EH (cell line): ENCODE data around the gene RFPL2.
"Not testable (repeated sequence)": the region's sequence is repeated elsewhere in the genome, so short reads cannot be mapped to it uniquely, and the experiment has no call there.

ENCODE experiments used
- DNase-seq: peaks from one replicate; pipeline ENCODE4 v3.0.0-alpha.2; 2015; ENCODE audit warnings: low read depth

Gene RFPL2

DNA sequence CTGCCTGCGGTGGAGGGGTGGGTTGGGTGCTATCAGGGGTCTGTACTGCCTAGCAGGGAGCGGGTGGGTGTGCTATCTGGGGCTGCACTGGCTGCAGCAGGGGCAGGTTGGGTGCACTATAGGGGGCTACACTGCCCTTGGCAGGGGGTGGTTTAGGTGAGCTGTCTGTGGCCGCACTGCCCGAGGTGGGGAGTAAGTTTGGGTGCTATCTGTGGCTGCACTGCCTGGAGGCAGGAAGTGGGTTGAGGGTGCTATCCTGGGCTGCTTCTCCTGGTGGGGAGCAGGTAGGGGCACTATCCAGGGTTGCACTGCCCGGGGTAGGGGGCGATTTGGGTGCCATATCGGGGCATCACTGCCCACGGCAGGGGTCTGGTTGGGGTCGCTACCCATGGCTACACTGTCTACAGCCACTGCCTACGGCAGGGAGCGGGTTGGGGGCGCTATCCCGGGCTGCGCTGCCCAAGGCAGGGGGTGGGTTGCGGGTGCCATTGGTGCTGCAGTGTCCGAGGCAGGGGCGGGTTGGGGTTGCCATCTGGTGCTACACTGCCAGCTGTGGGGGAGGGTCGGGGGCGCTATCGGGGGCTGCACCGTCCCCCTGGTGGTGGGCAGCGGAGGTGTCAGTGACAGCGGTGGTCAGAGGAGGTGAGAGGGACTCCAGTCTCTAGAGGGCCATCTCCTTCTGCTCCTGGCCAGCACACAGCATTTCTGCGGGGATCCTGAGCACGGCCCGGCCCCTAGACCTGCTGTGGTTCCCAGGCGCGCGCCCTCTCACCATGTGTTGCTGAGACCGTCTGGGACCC is 1.3 kb upstream of the RFPL2 start:
- DNase-seq, result no peak

DNA sequence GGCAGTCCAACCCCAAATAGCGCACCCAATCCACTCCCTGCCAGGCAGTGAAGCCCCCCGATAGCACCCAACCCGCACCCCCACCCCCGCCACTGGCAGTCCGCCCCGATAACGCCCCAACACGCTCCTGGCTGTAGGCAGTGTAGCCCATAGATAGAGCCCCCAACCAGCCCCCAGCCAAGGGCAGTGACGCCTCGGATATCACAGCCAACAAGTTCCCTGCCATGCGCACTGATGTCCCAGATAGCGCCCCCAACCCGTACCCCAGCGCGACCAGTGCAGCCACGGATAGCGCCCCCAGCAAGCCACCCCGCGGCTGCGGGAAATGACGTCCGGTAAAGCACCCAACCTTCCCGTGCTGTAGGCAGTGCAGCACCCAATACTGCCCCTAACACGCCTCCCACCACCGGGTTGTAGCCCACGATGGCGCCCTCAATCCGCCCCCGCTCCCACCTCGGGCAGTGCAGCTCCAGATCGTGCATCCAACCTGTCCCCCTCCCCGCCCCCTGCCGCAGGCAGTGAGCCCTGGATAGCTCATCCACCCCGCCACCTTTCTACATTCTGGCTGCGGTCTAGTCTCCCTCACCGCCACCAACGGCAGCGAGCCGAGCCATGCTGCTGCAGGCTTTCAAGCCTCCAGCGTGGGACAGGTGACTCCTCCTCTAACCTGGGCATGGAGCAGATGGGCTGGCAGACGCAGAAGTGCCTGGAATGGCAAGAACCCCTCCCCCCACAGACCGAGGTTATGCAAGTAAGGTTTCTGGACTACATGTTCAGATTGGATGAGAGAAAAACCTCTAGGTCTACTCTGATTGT is 625 bp downstream of the RFPL2 start:
- no peak for DNase-seq

DNA sequence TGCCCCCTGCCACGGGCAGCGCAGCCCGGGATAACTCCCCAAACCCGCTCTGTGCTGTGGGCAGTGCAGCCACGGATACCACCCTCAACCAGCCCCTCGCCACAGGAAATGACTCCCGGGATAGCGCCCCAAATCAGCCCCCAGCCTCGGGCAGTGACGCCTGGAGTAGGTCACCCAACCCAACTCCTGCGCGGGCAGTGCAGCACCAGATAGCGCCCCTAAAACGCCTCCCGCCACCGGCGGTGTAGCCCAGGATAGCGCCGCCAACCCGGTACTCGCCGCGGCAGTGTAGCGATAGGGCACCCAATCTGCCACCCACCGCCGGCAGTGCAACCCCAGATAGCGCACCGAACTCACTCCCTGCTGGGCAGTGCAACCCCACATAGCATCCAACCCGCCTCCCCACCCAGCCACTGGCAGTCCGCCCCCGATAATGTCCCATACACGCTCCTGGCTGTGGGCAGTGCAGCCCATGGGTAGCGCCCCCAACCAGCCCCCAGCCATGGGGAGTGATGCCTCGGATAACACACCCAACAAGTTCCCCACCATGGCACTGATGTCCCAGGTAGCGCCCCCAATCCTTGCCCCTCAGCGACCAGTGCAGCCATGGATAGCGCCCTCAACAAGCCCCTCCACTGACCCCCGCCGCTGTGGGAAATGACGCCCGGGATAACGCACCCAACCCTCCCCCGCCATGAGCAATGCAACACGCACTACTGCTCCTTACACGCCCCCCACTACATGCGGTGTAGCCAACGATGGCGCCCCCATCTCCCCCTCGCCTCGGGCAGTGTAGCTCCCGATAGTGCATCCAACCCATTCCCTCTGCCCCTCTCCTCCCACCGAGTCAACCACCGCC is 1.5 kb downstream of the RFPL2 start:
- DNase-seq, result no peak

DNA sequence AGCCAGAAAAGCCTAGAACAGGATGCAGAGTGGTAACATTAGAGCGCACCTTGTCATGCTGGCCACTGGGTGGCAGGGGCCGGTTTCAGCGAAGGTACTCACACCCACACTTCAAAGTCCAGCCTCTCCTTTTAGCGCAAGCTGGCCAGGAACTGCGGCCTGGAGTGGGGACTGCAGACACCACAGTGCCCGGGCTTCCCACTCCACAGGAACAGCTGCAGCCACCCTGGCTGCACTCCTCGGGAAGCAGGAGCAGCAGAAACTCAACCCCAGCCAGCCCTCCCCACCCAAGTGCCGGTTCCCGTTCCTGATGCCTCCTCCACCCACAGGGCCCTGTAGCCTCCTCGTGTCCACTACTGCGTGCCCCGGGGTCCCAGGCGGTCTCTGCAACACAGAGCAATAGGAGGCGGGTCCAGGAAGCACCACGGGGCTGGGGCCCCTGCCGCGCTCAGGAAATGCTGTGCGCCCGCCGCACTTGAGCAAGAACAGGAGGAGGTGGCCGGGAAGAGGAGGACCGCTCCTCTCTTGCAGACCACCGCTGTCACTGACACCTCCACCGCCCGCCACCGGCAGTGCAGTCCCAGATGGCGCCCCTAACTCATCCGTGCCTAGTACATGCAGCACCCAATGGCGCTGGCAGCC is 2.2 kb downstream of the RFPL2 start:
- DNase-seq, result peak; percentile 26

DNA sequence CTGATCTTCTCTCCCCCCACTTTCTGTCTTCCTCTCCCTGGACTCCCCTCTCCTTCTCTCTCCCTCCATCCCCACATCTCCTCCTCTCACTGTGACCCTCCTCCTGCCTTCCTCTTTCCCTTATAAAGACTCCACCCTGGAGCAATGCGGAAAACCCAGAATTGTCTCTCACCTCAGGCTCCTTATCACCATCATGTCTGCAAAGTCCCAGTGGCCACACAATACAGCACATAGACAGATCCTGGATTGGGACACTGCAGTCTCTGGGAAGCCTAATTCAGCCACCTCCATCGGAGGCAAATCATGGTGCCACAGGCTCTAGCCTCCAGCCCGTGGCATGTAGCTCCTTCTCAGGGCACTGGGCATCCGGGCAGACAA is 2.7 kb downstream of the RFPL2 start:
- no peak for DNase-seq

DNA sequence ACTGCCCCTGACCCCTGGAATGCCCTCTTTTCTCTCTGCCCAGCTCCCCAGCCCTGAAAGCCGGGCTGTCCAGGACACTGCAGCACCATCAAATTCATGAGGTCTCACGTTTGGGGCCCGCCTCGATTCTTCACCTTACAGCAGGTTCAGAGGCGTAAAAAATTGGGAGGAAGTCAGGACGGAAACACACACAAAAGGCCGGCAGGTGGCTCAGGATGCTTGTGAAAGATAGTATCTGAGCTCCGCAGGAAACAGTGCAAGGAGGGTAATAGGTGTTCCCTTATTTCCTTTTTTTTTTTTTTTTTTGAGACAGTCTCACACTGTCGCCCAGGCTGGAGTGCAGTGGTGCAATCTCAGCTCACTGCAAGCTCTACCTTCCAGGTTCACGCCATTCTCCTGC is 4.1 kb downstream of the RFPL2 start:
- DNase-seq, result no peak

DNA sequence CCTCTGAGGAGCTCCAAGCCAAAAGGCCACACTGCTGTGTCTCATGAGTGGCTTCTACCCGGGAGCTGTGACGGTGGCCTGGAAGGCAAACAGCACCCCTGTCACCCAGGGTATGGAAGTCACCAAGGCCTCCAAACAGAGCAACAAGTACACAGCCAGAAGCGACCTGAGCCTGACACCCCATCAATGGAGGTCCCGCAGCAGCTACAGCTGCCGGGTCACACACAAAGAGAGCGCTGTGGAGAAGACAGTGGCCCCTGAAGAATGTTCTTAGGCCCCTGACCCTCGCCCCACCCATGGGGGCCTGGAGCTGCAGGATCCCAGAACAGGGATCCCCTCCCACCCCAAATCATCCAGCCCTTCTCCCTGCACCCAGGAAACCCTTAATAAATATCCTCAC is 4.9 kb downstream of the RFPL2 start:
- no peak for DNase-seq

DNA sequence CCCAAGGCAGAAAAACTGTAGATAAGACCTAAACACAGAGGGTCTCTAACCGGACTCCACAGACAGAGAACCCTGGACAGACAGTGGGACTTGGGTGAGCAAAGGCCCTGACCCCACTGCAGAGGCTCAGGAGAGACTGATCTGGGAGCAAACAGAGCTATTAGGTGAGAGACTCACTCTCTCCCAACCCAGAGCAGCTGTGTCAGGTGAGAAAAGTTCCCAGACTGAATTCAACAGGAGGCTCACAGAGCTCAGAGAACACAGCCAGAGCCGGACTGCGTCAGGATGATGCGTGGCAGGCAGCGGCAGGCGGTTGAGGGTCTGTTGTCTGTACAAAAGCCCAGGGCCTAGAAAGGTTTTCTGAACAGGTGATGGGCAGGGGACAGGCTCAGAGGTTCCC is 5.5 kb downstream of the RFPL2 start:
- DNase-seq, result no peak

DNA sequence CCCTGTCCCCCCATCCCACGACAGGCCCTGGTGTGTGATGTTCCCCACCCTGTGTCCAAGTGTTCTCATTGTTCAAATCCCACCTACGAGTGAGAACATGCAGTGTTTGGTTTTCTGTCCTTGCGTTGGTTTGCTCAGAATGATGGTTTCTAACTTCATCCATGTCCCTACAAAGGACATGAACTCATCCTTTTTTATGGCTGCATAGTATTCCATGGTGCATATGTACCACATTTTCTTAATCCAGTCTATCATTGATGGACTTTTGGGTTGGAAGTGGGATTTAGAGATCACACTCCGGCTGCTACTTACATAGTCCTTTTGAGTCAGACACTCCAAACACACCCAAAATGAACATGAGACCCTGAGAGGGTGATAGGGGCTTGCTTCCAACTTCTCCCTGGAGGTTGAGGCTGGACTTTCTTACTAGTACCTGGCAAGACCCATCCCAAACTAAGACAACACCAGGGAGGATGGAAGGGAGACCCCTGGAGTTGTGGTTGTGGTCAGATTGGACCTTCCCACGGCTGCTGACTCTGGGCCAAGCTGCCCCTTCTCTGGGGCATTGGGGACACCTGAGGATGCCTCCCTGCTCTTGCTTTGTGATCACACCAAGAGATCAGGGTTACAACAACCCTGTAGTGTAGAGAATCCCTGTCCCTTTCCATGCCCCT is 7.2 kb downstream of the RFPL2 start:
- DNase-seq, result not testable (repeated sequence)

DNA sequence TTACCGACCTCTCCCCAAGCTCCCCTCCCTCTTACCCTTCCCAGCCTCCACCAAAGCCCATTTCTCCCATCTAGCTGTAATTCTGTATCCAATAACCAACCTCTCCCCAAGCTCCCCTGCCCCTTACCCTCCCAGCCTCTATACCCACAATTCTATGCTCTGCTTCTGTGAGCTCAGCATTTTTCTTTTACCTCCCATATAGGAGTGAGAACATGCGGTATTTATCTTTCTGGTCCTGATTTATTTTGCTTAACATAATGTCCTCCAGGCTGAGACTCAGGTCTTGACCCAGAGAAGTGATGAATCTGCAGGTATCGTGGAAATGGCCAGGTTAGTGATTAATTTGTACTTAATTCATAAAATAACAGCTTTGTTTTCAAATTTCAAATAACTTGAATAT is 9.0 kb downstream of the RFPL2 start:
- not testable (repeated sequence) for DNase-seq

DNA sequence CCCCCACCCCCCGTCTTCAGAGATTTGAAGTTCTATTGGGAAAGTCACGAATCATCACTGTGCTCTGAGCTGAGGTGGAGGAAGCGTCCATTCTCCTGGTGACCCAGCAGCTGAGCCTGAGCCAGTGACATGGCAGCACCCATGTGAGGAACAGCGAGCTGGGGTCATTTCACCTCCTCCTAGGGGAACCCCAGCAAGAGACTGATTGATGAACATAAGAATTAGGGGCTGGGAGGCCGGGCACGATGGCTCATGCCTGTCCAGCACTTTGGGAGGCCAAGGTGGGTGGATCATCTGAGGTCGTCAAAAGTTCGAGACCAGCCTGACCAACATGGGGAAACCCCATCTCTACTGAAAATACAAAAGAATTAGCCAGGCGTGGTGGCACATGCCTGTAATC is 11.5 kb downstream of the RFPL2 start:
- DNase-seq, result not testable (repeated sequence)

DNA sequence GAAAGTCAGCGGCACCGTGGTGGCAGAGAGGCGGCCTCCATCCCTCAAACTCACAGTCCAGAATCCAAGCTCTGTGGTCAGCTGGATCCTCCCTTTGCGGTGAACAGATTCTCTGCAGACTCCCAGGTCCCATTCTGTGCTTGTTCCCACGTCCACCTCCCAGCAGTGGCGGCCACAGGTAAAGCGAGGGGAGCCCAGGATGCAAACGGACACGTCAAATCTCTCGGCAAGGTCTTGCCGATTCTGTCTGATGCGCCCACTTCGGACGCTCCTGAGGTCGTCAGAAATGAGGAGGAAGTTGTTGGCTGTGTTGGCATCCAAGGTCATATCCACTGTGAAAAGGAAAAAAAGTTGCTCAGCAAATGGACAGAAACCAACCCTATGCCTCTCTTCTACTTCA is 13.9 kb downstream of the RFPL2 start:
- not testable (repeated sequence) for DNase-seq

DNA sequence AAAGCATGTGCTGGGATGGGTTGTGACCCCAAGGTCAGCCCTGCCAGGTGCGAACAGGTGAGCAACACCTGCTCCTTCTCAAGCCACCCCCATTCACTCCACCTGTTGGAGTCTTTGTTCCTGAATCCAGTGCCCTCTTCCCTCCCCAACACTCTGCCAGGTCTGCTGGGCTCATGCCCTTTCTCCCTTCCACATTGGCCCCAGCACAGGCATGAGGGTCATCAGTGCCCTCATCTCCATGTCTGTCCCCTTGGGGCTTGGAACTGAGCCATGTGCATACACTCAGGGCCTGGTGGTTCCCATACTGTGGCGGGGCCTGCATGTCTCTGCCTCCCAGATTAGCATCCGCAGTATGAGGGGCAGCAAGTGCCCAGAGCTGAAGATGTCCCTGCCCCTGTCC is 19.1 kb downstream of the RFPL2 start:
- no peak for DNase-seq

DNA sequence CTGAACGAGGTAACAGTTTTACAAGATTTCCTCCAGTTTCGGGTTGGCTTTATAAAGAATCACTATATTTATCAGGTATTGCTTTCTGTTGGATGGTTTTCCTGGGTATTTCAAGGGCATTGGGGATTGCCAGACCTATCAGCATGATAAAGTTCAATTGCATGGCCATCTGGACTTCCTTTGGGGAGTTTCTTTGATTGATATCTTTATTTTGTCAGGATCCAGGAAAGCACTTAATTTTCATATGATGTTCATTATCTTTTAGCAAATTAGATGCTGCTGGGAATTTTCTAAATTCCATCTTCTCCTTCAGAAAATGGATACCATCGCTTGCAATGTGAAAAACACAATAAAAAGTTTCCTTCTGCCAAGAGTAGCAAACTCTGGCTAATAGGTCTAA is 21.2 kb downstream of the RFPL2 start:
- no peak for DNase-seq

DNA sequence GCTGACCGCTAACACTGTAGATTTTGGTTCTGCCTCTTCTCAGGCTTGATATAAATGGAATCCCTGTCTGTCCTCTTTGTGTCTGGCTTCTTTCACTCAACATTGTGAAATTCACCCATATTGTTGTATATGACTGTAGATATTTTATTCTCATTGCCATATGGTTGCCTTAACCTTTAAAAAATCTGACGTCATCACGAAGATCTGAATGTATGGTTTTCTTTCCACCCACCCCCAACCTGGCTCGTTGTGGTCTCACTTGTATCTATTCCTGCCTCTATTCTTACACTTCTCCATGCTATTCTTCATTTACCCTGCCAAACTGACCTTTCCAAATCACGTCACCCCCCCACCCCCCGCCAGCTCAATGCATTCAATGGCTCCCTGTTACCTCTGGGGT is 23.8 kb downstream of the RFPL2 start:
- DNase-seq, result no peak

DNA sequence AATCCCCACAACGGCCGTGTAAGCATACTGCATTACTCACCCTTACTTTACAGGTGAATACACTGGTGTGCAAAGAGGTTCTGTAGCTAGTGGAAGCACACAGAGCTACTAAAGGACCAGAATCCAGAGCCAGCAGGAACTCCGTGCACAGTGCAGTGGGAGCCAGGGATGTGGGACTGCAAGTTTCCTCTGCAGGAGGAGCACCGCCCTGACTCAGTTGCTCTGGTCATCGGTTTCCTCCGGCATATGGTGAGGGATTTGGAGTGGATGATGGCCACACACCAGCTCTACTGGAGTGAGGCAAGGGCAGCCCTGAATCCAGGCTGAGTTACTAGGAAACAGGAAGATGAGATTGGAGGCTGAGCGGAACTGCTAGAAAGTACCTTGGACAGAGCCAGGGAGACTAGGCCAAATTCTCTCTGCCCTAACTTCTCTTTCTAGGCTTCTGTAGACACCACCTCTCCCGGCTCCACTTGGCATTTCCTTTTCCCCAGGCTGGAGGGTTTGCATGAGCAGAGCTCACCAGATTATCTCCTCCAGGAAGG is 27.6 kb downstream of the RFPL2 start:
- DNase-seq, result peak; percentile 1

DNA sequence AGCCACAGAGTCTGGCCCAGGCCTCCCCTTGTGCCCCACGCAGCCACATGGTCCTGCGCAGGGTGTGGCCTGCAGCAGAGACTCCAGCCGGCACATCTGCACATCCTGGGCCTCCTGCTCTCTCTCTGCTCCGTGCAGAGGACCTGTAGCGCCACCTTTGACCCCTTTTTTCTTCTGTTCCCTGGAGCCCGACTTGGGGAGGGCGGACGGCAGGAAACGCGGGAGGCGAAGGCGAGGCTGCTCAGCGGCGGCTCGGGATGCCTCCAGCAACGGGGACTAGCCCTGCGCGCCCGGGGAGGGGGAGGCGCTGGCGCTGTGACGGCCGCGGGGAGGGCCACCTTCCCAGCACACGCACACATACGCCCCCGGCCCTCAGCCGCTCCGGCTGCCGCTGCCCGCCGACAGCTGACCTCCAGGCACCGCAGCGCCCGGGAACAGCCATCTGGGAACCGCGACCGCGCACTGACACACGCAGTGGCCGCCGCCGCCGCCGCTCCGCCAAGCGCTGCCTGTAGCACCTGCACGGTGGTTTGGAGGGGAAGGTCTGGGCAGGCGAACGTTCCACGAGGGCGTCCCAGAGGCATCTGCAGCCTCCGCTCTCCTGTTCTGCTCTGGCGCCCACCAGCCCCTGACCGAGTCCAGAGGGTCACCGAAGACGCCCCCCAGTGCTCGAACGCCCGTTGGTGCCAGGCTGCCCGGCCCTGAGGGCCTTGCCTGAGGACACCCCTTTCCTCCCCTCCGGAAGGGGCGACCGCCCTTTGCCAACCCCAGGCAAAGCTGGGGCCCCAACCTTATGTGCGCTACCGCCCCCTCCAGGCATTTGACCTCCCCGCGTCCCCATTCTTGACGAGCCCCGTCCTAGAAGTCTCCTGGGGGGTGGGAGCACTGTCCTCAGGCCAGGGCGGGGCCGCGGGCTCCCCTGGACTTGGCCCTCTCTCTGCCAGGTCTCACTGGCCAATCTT is 28.9 kb downstream of the RFPL2 start:
- DNase-seq, result no peak

DNA sequence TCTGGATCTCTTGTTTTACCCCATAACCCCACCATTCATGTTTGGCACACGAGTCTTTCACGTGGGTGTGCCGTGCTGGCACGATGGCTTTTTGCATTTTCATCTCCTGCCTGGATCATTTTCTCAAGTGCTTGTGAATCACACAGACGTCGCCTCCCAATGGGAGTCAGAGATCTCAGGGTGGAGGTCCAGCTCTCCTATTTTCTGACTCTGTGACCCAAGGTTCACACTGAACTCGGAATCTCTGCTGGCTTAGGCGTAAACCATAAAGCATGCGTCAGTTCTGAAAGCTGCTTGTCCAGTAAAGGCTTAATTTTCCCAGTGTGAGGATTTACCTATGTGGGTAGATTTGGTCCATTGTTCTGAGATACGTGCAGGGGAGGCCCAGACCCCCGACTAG is 29.8 kb downstream of the RFPL2 start:
- no peak for DNase-seq

DNA sequence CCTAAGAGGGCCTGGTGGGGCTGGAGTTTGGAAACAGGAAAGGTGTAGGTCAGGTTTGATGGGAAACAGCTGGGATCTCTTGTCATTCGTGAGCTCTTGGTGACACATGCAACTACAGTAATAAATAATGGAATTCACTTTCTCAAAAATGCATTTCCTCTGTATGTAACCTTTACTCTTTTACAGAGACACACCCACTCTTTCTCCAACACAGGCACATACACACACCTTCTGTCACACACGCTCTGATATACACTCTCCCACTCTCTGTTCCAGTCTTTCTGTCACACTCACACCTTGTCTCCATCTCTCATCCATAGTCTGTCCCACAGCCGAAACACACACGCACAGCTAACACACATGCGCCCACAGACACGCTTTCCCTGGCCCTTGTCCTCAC is 39.2 kb downstream of the RFPL2 start:
- no peak for DNase-seq
